ENCODE results near the gene EPB41L1.
A peak's percentile ranks its signal among the peaks of the same experiment; 100 is the strongest.

EPB41L1 gene

GRCh38 chr20:36154700-36155628 lies at the start of gene EPB41L1:
Gene EPB41L1, plus strand, starts transcription at chr20:36154740. Its CDS starts 19,038 bp downstream, at chr20:36173778.
- TF ChIP-seq ZFX (IDR thresholded peaks at IDR 0.05; ENCODE audit: borderline replicate concordance) (no peak), CTCF (IDR thresholded peaks at IDR 0.05) (no peak)
- peak within 1 kb of the TSS; percentile 35 for H3K27ac ChIP-seq

GRCh38 chr20:36104856-36105255 lies 49.7 kb upstream of the EPB41L1 start:
- TF ChIP-seq CTCF (IDR thresholded peaks at IDR 0.05) (no peak), ZFX (IDR thresholded peaks at IDR 0.05; ENCODE audit: borderline replicate concordance) (no peak)
- H3K27ac ChIP-seq = no peak overlapping the region

GRCh38 chr20:36105711-36106226 lies 48.8 kb upstream of the EPB41L1 start:
- no peak overlapping the region for H3K27ac ChIP-seq
- TF ChIP-seq CTCF (IDR thresholded peaks at IDR 0.05) = no peak
- TF ChIP-seq ZFX (IDR thresholded peaks at IDR 0.05; ENCODE audit: borderline replicate concordance) = no peak

- H3K27ac ChIP-seq = no peak overlapping the region
- TF ChIP-seq ZFX (IDR thresholded peaks at IDR 0.05; ENCODE audit: borderline replicate concordance) (no peak), CTCF (IDR thresholded peaks at IDR 0.05) (no peak)
Observed at GRCh38 chr20:36106606-36107005, 47.9 kb upstream of the EPB41L1 start.

GRCh38 chr20:36107881-36108280 lies 46.7 kb upstream of the EPB41L1 start:
- TF ChIP-seq ZFX (IDR thresholded peaks at IDR 0.05; ENCODE audit: borderline replicate concordance) (no peak), CTCF (IDR thresholded peaks at IDR 0.05) (no peak)
- no peak overlapping the region for H3K27ac ChIP-seq

- no peak for TF ChIP-seq ZFX (IDR thresholded peaks at IDR 0.05; ENCODE audit: borderline replicate concordance)
- no peak for TF ChIP-seq CTCF (IDR thresholded peaks at IDR 0.05)
- no peak overlapping the region for H3K27ac ChIP-seq
Observed at GRCh38 chr20:36109251-36109947, 45.1 kb upstream of the EPB41L1 start.
